ENCODE measurements around the gene COMMD1. TPM values are rescaled to one million over a fixed set of nuclear protein-coding genes. Genes with fewer than 3 reads are reported as not detected.

COMMD1 gene
- total and polyA plus RNA-seq, 2 experiments from 2014 or later = 54.9 to 83.7 TPM

DNA sequence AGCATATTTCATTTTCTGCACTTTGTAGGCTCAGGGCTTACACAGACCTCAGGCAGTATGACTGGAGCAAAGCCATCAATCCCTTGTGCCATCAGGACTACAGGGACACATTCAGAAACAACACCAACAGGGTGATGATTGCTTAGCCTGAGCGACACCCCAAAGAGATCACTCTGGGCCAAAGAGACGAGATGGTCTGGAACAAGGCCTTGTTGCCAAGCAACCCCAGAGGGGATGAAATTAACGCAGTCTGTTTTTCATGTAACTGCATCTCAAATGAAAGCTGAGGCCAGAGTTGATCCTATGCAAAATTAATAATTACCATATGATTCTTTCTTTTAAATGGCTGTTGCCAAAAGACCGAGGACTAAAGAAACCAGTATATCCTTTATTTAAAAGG is 270.3 kb downstream of the COMMD1 start (continued):
- TF ChIP-seq, protein P1, sequence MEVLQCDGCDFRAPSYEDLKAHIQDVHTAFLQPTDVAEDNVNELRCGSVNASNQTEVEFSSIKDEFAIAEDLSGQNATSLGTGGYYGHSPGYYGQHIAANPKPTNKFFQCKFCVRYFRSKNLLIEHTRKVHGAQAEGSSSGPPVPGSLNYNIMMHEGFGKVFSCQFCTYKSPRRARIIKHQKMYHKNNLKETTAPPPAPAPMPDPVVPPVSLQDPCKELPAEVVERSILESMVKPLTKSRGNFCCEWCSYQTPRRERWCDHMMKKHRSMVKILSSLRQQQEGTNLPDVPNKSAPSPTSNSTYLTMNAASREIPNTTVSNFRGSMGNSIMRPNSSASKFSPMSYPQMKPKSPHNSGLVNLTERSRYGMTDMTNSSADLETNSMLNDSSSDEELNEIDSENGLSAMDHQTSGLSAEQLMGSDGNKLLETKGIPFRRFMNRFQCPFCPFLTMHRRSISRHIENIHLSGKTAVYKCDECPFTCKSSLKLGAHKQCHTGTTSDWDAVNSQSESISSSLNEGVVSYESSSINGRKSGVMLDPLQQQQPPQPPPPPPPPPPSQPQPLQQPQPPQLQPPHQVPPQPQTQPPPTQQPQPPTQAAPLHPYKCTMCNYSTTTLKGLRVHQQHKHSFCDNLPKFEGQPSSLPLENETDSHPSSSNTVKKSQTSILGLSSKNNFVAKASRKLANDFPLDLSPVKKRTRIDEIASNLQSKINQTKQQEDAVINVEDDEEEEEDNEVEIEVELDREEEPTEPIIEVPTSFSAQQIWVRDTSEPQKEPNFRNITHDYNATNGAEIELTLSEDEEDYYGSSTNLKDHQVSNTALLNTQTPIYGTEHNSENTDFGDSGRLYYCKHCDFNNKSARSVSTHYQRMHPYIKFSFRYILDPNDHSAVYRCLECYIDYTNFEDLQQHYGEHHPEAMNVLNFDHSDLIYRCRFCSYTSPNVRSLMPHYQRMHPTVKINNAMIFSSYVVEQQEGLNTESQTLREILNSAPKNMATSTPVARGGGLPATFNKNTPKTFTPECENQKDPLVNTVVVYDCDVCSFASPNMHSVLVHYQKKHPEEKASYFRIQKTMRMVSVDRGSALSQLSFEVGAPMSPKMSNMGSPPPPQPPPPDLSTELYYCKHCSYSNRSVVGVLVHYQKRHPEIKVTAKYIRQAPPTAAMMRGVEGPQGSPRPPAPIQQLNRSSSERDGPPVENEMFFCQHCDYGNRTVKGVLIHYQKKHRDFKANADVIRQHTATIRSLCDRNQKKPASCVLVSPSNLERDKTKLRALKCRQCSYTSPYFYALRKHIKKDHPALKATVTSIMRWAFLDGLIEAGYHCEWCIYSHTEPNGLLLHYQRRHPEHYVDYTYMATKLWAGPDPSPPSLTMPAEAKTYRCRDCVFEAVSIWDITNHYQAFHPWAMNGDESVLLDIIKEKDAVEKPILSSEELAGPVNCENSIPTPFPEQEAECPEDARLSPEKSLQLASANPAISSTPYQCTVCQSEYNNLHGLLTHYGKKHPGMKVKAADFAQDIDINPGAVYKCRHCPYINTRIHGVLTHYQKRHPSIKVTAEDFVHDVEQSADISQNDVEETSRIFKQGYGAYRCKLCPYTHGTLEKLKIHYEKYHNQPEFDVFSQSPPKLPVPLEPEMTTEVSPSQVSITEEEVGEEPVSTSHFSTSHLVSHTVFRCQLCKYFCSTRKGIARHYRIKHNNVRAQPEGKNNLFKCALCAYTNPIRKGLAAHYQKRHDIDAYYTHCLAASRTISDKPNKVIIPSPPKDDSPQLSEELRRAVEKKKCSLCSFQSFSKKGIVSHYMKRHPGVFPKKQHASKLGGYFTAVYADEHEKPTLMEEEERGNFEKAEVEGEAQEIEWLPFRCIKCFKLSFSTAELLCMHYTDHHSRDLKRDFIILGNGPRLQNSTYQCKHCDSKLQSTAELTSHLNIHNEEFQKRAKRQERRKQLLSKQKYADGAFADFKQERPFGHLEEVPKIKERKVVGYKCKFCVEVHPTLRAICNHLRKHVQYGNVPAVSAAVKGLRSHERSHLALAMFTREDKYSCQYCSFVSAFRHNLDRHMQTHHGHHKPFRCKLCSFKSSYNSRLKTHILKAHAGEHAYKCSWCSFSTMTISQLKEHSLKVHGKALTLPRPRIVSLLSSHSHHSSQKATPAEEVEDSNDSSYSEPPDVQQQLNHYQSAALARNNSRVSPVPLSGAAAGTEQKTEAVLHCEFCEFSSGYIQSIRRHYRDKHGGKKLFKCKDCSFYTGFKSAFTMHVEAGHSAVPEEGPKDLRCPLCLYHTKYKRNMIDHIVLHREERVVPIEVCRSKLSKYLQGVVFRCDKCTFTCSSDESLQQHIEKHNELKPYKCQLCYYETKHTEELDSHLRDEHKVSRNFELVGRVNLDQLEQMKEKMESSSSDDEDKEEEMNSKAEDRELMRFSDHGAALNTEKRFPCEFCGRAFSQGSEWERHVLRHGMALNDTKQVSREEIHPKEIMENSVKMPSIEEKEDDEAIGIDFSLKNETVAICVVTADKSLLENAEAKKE (CRISPR knock-in tag; IDR thresholded peaks at IDR 0.05) = no peak
- no peak for TF ChIP-seq STAT1 (IDR thresholded peaks at IDR 0.05; ENCODE audit: unreplicated experiment)

DNA sequence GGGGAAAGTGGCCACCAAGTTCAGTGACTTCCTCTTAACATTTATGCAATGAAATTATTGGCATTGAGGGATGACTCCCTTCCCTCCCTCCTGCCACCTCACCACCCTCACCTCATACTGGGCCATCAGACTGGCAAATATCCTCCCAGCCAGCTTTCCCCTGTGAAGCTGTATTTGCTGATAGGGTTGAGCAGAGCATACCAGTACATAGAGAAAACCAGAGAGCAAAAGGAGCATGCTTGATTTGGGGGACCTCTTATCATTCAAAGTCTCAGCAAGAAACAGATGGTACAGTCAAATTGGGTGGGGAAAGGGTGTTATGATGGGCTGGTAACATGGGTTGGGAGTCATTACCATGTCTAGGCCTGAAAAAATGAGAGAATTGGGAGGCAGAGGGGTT is 271.3 kb downstream of the COMMD1 start:
- Histone ChIP-seq H3K4me3 (no peak overlapping the region), H3K27ac (ENCODE audit: low read depth) (no peak overlapping the region; the same call in 1 of the 2 replicates), H3K4me1 (ENCODE audit: insufficient read depth) (peaks cover 8% of the 10 kb centered on the region; the same call in 1 of the 2 replicates), H2AFZ (no peak overlapping the region), H3K4me2 (no peak overlapping the region), H4K20me1 (replicated peaks; ENCODE audit: insufficient read depth) (no peaks in the 10 kb centered on the region), H3K27me3 (ENCODE audit: insufficient read depth) (no peaks in the 10 kb centered on the region), H3K9me2 (ENCODE audit: insufficient read depth) (peaks cover 4% of the 10 kb centered on the region; the same call in 1 of the 2 replicates), H3K36me3 (ENCODE audit: insufficient read depth) (no peaks in the 10 kb centered on the region), H3K79me2 (replicated peaks; ENCODE audit: insufficient read depth) (no peaks in the 10 kb centered on the region), H3F3A (replicated peaks; ENCODE audit: low read depth) (no peaks in the 10 kb centered on the region)
- no peaks in the 10 kb centered on the region for H3K9me3 Mint-ChIP-seq
- H3K4me3 Mint-ChIP-seq = no peak overlapping the region
- ATAC-seq (no peak), DNase-seq (ENCODE audit: low spot score) (no peak)
- peaks cover 12% of the 10 kb centered on the region for H3K4me1 Mint-ChIP-seq
- no peak overlapping the region for H3K27ac Mint-ChIP-seq
- no peaks in the 10 kb centered on the region for H3K36me3 Mint-ChIP-seq (ENCODE audit: low read depth)
- peaks cover 11% of the 10 kb centered on the region for H3K27me3 Mint-ChIP-seq (ENCODE audit: insufficient read depth, low read depth, poor library complexity)
- TF ChIP-seq JUNB (IDR thresholded peaks at IDR 0.05; ENCODE audit: unreplicated experiment) (no peak), NANOG (IDR thresholded peaks at IDR 0.05; ENCODE audit: borderline replicate concordance) (no peak), STAT1 (IDR thresholded peaks at IDR 0.05; ENCODE audit: unreplicated experiment) (no peak), CREB1 (CRISPR knock-in tag; IDR thresholded peaks at IDR 0.05; ENCODE audit: low read depth) (no peak), EZH2 (IDR thresholded peaks at IDR 0.05; ENCODE audit: low read depth, unreplicated experiment) (no peak)
- TF ChIP-seq, protein P2, sequence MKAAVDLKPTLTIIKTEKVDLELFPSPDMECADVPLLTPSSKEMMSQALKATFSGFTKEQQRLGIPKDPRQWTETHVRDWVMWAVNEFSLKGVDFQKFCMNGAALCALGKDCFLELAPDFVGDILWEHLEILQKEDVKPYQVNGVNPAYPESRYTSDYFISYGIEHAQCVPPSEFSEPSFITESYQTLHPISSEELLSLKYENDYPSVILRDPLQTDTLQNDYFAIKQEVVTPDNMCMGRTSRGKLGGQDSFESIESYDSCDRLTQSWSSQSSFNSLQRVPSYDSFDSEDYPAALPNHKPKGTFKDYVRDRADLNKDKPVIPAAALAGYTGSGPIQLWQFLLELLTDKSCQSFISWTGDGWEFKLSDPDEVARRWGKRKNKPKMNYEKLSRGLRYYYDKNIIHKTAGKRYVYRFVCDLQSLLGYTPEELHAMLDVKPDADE (IDR thresholded peaks at IDR 0.05) = no peak
- TF ChIP-seq, protein P1 (CRISPR knock-in tag; IDR thresholded peaks at IDR 0.05) = no peak

All from GM23338 (cell line).